ENCODE measurements around the gene POLR1G. TPM values are rescaled to one million over a fixed set of nuclear protein-coding genes. Genes with fewer than 3 reads are reported as not detected.

Gene POLR1G
- total and polyA plus RNA-seq, 9 of the 15 experiments (the other 6 are each of a cell fraction or from before 2014, with no cell fraction given), result 3.0 to 50.1 (median 27.4) TPM

- TF ChIP-seq SAFB (IDR thresholded peaks at IDR 0.05; ENCODE audit: borderline replicate concordance, low read depth, low read length) (no peak), TOE1 (IDR thresholded peaks at IDR 0.05; ENCODE audit: borderline replicate concordance) (no peak), TOE1 (CRISPR knock-in tag; IDR thresholded peaks at IDR 0.05; ENCODE audit: borderline replicate concordance, low read depth) (no peak), CHD4 (IDR thresholded peaks at IDR 0.05; ENCODE audit: insufficient read depth, insufficient replicate concordance, low read depth, low read length, poor library complexity, severe bottlenecking) (no peak), ZBTB9 (CRISPR knock-in tag; IDR thresholded peaks at IDR 0.05) (no peak), TCF7 (IDR thresholded peaks at IDR 0.05; ENCODE audit: borderline replicate concordance) (0 out of 2 replicates have a peak, but pooled peaks have one; percentile 20), BRCA1 (IDR thresholded peaks at IDR 0.05) (no peak), BRCA1 (CRISPR knock-in tag; IDR thresholded peaks at IDR 0.05) (no peak), TAF1 (IDR thresholded peaks at IDR 0.05; ENCODE audit: control insufficient read depth, extremely low read depth, insufficient read depth, low read length, severe bottlenecking) (peak; percentile 52), U2AF1 (optimal IDR thresholded peaks at IDR 0.05; ENCODE audit: low read depth, low read length) (no peak), CTCF (IDR thresholded peaks at IDR 0.05 in 2 of 3, conservative IDR thresholded peaks at IDR 0.05 in 1 of 3; ENCODE audit: insufficient read depth in 2 of 3, low read depth in 1 of 3, low read length in 3 of 3) (no peak), CBFB (CRISPR knock-in tag; IDR thresholded peaks at IDR 0.05) (no peak), ZNF431 (CRISPR knock-in tag; IDR thresholded peaks at IDR 0.05) (no peak)
These were observed 36.5 kb downstream of the POLR1G start (continued) for GRCh38 chr19:45442778-45443461.

Measured in K562 (cell line).